NCI-H774 (cell line): ENCODE measurements around the gene KRTAP20-2.

Source experiments
- DNase-seq: peaks from one replicate; lab custom pipeline; 2025; lab: John Stamatoyannopoulos, UW

The KRTAP20-2 gene

DNA sequence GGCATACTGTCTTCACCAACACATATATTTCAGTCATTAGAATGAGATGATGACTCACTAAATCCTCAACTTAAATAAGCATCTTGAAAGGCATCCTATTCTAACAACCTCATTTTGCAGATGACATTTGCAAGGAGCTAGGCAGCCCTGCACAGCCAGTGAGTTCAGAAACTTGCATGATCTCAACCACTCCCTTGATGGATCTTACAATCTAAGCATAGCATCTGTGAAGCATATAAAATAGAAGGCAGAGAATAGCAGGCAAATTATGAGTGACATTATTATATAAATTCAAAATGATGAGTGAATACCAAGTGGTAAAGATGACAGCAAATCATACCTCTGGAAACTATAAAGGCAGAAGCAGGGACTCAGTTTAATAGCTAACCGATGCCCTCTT, 39.3 kb downstream of the KRTAP20-2 start:
- no peak for DNase-seq

GRCh38 chr21:30676737-30677136, 41.7 kb downstream of the KRTAP20-2 start:
- DNase-seq = no peak

GRCh38 chr21:30680586-30680985, 45.6 kb downstream of the KRTAP20-2 start:
- no peak for DNase-seq

DNA sequence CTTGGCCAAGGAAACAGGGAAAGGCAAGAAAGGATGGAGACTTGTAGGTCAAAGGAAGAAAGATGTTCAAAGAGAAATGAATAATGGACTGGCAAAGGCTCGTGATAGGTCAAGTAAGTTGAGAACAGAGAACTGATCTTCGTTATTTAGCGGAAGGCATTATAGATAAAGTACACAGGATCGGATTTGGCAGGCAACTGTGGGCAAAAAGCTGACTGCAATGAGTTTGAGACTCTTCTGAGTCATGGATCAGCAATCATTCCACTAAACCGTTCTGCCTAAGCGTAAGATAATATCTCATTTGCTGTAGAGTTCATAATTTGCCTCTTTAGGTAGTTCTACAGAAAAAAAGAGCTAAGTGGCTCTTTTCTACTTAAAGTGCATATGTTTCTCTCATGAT, 49.5 kb downstream of the KRTAP20-2 start:
- DNase-seq = no peak
